NCI-H345 treated with DMSO at 0.1 percent for 48 hours (cell line): ENCODE data around the gene NCAPG2.

Source experiments
- DNase-seq: peaks from one replicate; lab custom pipeline; 2025; ENCODE audit not compliant: unreplicated experiment; lab: John Stamatoyannopoulos, UW

Gene NCAPG2

DNA sequence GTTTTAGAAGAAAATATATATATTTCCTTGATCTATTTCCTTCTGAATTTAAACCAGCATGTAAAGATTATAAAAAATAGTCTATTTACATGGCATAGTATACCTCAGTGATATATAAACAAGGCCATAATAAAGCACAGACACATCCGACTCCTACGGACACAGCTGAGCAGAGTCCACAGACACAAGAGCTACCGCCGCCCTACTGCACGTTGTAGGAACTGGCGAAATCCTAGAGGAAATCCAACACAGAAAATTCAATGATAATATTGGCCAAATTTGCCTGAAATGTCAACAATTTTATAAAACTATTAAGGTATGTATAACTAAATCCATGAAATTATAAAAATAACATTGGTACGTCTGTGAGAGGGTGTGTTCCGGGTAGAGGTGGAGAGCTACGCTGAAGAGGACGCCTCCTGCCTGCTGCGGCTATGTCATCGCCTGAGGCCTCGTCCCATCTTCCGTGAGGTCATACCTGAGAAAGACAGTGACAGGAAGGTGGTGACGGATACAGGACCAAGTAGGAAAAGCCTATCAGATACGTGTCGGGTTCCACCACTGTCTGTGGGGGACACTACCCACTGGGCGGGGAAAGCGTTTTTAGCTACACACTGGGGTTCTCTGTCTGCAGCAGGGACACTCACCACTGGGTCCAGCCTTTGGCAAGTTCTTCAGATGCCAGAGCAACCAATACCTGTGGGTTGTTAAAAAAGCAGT lies 29.3 kb upstream of the NCAPG2 start:
- no peak for DNase-seq

DNA sequence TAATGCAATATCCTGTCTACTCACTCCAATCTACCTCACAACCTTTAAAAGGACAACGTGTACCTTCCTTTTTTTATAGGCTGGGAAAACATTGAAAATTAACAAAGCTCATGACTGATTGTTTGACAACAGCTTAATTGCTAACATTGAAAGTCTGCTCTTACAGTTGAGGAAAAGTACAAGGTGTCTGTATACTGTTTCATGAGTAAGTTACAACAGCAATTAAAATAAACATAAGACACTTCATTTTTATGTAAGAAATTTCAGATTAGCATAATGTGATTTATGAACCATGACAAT lies 28.6 kb upstream of the NCAPG2 start:
- DNase-seq, result no peak

DNA sequence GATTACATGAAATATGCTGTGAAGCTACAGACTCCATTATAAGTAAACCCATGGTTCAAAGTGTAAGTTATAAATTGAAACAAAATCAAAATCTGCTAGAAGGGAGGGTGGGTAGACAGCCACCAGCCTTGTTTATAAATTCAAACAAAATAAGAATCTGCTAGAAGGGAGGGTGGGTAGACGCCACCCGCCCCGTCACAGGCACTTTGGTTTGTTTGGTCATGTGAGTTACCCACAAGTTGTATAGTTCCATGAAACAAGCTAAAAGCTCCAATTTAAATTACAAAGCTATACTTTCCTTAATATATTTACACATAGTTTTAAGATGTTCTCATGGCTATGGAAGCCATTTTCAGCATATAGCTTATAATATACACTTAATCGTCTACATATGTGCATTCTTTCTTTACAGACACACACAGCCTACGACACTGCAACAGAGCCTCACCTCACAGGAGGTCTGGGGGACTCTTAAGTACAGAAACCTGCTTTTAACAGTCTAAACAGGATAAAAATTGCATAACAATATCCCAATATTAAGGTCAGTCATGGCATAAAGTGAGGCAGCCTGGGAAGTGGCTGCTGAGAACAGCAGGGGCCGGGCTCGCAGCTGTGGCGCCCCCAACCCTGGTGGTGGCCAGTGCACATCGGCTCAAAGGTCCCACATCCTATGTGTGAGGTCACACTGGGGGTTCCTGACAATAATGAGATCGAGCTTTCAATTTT lies 28.1 kb upstream of the NCAPG2 start:
- no peak for DNase-seq

DNA sequence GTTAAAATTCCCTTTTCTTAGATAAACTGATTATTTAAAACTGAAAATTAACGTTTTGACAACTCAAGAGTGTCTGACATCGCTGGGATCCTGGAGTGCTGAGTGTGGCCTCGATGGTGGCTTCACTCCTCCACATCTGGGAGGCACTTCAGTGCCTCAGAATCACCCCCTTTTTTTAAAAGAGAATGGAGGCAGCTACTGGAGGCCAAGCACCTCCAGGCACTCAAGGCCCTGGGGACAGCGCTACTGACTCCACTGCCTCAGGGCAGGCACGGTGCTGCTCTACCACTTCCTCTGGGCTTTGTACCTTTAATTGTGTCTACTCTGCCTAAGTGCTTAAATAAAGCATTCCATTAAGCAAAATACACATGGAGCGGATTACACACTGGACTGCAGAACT lies 27.2 kb upstream of the NCAPG2 start:
- DNase-seq, result no peak

DNA sequence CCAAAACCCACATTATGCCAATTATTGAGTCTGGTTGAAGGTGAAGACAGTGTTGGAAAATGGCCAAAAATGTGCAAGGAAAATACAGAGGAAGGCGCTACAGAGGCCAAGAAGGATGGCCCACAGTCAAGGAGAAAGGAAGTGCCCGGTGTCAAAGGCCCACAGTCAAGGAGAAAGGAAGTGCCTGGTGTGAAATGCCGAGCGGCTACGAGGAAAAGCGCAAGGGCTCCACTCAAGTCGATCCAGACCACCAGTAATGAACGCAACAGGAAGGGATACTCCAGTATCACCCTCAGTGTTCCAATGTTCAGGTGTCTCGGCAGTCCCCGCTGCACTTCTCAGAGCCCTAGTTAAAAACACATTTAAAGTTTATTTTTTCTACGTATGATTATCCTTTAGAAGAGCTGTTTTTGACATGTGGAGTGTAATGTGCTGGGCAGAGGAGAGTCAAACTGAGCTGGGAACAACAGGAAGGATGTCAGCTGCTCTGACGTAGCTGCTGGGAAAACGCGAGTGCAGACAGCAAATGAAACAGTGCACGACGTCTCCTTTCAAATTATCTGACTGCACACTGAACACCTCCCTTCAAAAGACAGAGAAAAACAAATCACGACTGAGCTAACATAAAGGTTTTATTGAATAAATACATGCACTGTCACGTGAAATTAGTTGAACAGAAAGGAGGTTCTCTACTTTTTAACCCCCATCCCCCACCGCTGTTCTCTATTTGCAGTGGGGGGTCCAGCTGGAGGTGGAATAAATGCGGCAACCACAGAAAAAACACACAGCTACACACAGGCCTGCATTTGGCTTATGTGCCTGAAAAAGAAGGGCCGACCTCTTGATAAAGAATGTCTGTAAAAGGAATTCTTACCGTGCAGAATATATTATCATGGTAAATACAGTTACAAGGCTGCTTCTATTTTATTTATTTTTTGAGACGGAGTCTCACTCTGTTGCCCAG lies 26.1 kb upstream of the NCAPG2 start:
- DNase-seq, result no peak

DNA sequence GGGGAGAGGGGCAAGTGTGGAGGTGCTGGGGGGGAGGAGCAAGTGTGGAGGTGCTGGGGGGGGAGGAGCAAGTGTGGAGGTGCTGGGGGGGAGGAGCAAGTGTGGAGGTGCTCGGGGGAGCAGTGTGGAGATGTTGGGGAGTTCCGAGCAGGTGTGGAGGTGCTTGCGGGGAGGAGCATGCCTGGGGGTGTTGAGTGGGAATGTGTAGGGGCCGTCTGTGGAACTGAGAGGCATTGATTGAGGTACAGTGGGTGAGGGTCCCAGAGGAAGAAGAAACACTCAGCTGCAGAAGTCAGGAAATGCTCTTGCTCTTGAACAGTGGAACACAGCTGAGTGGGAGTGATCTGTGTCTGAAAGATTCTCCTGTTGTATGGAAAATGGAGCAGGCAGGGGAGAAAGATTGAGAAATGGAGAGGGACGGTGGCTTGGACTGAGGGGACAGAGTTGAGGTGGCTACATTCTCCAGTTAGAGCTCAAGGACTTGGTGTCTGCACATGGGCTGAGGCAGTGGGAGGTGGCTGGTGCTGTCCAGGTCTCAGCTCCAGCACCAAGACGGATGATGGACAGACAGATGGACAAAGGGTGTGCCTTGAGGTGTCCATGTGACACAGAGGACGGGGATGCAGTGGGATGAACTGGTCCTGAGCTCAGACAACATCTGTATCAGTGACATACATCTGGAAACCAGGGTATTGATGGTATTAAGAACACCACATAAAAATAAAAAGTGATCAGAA lies 25.2 kb upstream of the NCAPG2 start:
- DNase-seq, result no peak

DNA sequence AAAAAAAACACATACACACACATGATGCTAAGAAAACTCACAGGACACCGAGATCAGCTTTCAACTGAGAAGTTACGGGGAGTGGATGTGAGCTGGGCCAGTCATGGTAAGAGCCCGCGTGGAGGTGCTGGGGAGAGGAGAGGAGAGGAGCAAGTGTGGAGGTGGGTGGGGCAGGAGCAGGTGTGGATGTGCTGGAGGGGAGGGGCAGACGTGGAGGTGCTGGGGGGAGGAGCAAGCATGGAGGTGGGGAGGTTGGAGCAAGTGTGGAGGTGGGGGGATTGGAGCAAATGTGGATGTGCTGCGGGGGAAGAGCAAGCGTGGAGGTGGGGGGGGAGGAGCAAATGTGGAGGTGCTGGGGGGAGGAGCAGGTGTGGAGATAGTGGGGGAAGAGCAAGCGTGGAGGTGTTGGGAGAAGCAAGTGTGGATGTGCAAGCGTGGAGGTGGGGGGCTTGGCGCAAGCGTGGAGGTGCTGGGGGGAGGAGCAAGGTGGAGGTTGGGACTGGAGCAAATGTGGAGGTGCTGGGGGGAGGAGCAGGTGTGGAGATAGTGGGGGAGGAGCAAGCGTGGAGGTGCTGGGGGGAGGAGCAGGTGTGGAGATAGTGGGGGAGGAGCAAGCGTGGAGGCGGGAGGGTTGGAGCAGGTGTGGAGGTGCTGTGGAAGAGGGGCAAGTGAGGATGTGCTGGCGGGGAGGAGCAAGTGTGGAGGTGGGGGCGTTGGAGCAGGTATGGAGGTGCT lies 24.5 kb upstream of the NCAPG2 start:
- DNase-seq, result no peak

DNA sequence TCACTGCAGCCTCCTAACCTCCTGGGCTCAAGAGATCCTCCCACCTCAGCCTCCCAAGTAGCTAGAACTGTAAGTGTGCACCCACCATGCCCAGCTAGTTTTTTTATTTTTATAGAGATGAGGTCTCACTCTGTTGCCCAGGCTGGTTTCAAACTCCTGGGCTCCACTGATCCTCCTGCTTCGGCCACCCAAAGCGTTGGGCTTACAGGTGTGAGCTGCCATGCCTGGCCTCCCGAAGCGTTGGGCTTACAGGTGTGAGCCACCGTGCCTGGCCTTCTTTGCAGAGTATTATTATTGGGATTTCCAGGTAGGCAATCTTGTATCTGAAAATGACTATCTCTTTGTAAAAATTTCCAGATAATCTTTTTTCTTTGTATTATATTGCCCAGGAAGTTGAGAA lies 23.1 kb upstream of the NCAPG2 start:
- DNase-seq, result no peak

DNA sequence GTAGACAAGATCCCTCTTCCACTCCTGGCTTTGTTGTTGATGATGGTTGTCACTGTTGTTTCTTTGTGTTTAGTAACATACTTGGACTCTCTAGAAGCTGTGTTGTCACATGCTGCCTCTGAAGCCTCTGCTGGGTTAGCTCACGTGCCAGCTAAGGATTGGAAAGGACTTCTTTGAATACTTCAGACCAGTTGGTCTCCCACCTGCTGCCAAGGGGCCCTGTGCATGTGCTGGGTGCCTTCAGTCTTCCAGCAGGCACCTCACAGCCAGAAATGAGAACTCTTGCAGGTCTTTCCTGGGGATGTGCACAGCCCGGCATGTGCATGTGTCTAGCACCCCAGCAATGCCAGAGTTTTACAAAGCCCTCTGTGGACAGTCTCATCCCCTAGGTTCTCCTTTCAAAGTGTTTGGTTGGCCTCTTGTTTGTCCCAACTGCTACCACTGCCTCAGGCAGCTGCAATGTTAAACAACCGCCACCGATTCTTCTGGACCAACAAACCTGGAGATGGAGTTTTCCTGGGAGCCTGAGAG lies 21.7 kb upstream of the NCAPG2 start:
- no peak for DNase-seq

DNA sequence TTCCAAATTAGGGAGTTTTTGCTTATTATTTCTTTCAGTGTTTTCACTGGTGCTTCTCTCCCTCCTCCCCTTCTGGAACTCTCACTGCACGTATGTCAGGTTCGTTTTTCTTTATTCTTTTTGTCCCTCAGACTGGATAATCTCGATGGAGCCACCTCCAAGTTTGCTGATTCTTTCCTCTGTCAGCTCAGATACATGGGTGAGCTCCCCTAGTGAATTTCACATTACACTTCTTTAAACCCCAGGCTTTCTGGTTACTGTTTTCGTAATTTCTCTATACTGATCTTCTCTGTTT lies 20.8 kb upstream of the NCAPG2 start:
- DNase-seq, result no peak

DNA sequence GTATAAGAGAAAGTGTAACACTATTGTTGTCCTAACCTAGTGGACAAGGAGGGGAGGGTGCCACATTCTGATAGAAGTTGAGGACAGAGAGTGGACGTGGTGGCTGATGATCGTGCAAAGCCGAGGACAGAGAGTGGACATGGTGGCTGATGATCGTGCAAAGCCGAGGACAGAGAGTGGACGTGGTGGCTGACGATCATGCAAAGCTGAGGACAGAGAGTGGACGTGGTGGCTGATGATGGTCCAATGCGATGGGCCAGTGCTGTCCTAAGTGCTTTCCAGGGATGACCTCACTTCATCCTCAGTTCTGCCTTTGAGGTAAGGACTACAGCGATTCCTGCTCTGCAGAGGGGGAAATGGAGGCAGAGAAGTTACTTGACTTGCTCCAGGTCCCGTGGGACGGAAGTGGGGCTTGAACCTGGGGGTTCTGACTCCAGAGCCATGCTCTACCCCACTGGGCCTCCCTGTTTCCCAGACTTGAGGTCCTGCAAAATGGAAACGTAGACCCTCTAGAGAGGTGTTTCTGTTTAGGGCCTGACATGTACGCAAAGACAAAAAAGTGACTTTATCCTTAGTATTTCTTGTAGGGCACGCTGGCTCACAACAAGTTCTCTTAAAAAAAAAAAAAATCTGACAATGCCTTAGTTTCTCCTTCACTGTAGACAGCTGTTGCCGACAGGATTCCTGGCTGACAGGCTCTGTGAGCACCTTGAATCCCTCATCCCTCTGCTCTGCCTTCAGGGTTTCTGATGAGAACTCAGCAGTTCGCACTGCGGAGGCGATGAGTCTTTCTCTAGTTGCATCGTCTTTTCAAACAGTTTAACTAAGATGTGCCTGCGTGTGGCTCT lies 20.3 kb upstream of the NCAPG2 start:
- DNase-seq, result no peak

DNA sequence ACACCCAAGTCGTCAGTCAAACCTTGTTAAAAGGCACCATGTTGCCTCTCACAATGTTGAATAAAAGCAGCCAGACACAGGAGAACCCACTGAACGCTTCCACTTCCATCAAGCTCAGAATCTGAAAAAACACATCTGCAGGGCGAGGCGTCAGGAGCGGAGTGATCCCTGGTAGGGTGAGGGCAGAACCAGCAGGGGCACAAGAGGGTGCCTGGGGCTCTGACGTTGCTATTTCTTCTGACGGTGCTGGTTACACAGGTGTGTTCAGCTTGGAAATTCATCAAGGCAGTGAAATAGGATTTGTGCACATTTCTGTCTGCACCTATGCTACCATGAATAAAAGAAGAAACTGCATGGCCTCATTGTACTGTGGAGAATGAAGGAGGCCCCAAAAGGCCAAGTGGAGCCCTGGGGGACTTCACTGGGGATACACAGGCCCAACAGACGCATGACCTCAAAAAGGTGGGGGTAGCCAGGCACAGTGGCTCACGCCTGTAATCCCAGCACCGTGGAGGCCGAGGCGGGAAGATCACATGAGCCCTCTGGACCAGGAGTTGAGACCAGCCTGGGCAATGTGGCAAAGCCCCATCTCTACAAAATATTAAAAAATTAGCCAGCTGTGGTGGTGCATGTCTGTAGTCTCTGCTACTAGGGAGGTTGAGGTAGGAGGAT lies 19.2 kb upstream of the NCAPG2 start:
- no peak for DNase-seq

DNA sequence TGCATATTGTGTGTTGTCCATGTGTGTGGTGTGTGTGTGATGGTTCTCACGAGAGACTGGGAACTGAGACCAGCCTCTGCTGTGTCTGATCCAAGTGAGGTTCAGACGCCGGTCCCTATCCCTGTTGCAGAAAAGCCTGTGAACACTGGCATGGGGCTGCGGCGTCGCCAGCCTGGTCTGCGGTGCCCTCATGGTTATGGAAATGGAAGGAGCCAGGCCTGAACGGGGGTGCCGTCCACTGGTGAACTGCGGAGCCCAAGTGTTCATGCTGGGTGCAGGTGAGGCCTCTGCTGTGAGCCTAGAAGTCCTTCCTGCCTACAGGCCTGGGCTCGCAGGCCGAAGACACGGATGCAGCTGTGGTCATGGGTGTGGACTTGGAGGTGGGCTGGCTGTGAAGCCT lies 18.7 kb upstream of the NCAPG2 start:
- no peak for DNase-seq

DNA sequence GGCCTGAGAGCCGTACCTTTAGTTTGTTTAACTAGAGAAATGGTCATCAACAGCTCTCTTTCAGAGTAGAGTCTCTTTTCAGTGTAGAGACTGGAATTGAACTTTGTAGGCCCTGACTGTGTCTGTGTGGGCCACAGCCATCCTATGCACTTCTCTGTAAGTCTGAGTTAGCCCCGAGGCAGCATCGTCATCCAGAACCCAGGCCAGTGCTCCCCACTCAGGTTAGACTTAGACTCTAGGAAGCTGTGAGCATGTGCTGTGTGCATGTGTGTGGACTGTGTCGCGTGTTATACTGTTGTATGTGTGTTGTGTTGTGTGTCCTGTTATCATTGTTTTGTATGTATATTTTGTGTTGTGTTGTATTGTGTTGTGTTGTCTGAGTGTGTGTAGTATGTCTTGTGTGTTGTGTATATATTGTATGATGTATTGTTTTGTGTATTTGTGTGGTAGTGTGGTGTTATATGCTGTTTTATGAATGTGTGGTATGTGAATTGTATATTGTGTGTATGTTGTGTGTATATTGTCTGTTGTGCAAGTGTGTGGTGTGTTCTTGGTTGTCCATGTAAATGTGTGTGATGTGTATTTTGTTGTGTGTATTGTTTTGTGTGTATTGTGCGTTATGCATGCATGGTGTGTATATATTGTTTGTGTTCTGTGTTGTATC lies 18.1 kb upstream of the NCAPG2 start:
- no peak for DNase-seq

DNA sequence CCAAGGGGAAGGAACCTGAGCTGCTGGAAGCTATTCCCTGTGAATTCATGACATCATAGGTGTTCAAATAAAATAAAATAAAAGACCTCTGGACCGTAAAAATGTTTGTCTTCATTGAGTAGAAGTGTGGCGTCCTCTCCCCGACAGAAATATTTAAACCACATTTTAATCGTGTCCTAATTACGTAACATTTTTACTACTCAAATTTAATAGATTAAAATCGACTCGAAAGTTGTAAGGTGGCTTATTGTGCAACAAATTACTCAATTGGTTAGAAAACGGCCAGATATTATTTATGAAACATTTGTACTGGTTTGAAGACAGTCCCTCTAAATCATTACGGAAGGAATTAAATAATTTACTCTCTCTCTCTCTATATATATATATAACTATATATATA lies 15.5 kb upstream of the NCAPG2 start:
- no peak for DNase-seq

DNA sequence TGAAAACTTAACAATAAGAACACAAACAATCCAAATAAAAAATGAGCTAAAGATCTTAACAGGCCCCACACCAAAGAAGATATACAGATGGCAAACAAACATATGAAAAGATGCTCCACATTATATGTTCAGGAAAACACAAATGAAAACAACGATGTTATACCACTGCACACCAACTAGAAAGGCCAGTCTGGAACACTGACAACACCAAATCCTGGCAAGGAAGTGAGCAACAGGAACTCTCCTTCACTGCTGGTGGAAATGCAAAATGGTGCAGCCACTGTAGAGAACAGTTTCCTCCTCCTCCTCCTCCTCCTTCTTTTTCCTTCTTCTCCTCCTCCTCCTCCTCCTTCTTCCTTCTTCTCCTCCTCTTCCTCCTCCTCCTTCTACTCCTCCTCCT lies 12.2 kb upstream of the NCAPG2 start:
- no peak for DNase-seq

DNA sequence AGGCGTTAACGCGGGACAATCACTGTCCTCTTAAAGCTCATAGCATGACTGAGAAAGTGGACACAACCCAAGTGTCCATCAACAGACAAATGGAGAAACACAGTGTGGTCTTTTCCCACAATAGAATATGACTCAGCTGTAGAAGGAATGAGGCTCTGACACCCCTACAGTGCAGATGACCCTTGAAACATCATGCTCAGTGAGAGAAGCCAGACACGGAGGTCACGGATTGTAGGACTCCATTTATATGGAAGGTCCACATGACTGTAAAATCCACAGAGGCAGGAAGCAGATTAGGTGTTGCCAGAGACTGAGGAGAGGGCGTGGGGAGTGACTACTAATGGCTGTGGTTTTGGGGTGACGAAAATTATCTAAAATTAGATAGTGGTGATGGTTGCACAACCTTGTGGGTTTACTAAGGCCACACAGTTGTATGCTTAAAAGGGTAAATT lies 6.1 kb upstream of the NCAPG2 start:
- no peak for DNase-seq

DNA sequence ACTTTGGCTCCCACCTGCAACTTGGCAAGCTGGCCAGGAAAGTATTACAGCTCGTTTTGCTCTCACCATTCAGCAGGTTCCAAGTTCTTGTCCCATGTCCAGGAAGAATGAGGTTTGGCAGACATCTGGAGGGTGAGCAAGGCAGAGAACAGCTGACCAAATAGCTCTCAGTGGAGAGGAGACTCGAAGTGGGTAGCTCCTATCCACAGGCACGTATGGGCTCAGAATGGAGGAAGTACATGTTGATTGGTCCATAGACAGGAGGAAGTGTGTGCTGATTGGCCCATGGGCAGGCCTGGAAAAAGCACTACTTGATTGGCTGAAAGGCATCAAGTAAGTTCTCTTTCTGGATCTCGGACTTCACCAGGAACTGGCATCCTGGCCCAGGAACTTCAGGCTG lies 3.0 kb upstream of the NCAPG2 start:
- no peak for DNase-seq
